Astrocyte (in vitro differentiated cells and primary cell): ENCODE measurements around the gene DDX1. TPM values are rescaled to one million over a fixed set of nuclear protein-coding genes. Genes with fewer than 3 reads are reported as not detected.

Source experiments
- DNase-seq: peaks from one replicate; pipeline ENCODE4 v3.0.0-alpha.2; 2010; ENCODE audit warnings: low read depth
- FAIRE-seq: peaks from 2 replicates; lab custom pipeline; 2011; peaks lifted over from hg19 to GRCh38; lab: Jason Lieb, UNC
- H2AFZ ChIP-seq: 2 replicates; pipeline ENCODE4 v1.6.0; 2012; ENCODE audit warnings: low read depth, low read length, inconsistent platforms
- H3K27ac ChIP-seq: 2 replicates; pipeline ENCODE4 v1.5.1; 2011; ENCODE audit warnings: low read depth, low read length, inconsistent platforms
- H3K27me3 ChIP-seq: 2 replicates; pipeline ENCODE4 v1.6.0; 2011; ENCODE audit warnings: low read length, inconsistent platforms; ENCODE audit not compliant: insufficient read depth
- H3K36me3 ChIP-seq: 2 replicates; pipeline ENCODE4 v1.5.1; 2011; ENCODE audit warnings: low read length, inconsistent platforms; ENCODE audit not compliant: insufficient read depth
- H3K4me1 ChIP-seq: 2 replicates; pipeline ENCODE4 v1.5.1; 2011; ENCODE audit warnings: low read length, inconsistent platforms; ENCODE audit not compliant: insufficient read depth
- H3K4me2 ChIP-seq: 2 replicates; pipeline ENCODE4 v1.6.0; 2012; ENCODE audit warnings: low read length, inconsistent platforms
- H3K4me3 ChIP-seq: 2 replicates; pipeline ENCODE4 v1.5.1; 2011; ENCODE audit warnings: low read depth, mild to moderate bottlenecking, low read length, inconsistent platforms; ENCODE audit not compliant: insufficient read depth
- H3K79me2 ChIP-seq: 2 replicates; pipeline ENCODE4 v1.6.0; 2012; ENCODE audit warnings: mild to moderate bottlenecking, low read length, inconsistent platforms; ENCODE audit not compliant: insufficient read depth
- H3K9ac ChIP-seq: 2 replicates; pipeline ENCODE4 v1.6.0; 2012; ENCODE audit warnings: mild to moderate bottlenecking, low read length, inconsistent platforms
- H3K9me3 ChIP-seq: 2 replicates; pipeline ENCODE4 v1.5.1; 2012; ENCODE audit warnings: low read depth, mild to moderate bottlenecking, low read length, inconsistent platforms; ENCODE audit not compliant: insufficient read depth
- H4K20me1 ChIP-seq: 2 replicates; pipeline ENCODE4 v1.6.0; 2012; ENCODE audit warnings: low read length, inconsistent platforms; ENCODE audit not compliant: insufficient read depth
- H3K27ac Mint-ChIP-seq: one replicate; pipeline ENCODE4 v1.8.0; 2021; ENCODE audit warnings: mild to moderate bottlenecking, mixed read lengths; ENCODE audit not compliant: unreplicated experiment
- H3K27me3 Mint-ChIP-seq: one replicate; pipeline ENCODE4 v1.8.0; 2021; ENCODE audit warnings: low read depth, mixed read lengths; ENCODE audit not compliant: unreplicated experiment
- H3K36me3 Mint-ChIP-seq: one replicate; pipeline ENCODE4 v1.8.0; 2021; ENCODE audit warnings: low read depth, mixed read lengths; ENCODE audit not compliant: unreplicated experiment
- H3K4me1 Mint-ChIP-seq: one replicate; pipeline ENCODE4 v1.8.0; 2021; ENCODE audit warnings: low read depth, mixed read lengths; ENCODE audit not compliant: unreplicated experiment
- H3K4me3 Mint-ChIP-seq: one replicate; pipeline ENCODE4 v1.8.0; 2021; ENCODE audit warnings: mild to moderate bottlenecking, moderate library complexity, mixed read lengths; ENCODE audit not compliant: unreplicated experiment
- H3K9me3 Mint-ChIP-seq: one replicate; pipeline ENCODE4 v1.8.0; 2021; ENCODE audit warnings: mild to moderate bottlenecking, mixed read lengths; ENCODE audit not compliant: unreplicated experiment
- CTCF ChIP-seq: IDR thresholded peaks from 2 replicates; pipeline ENCODE4 v1.5.1; 2011; ENCODE audit warnings: low read depth, mild to moderate bottlenecking, inconsistent platforms, low read length, moderate library complexity; ENCODE audit not compliant: insufficient read depth
- EZH2 ChIP-seq: IDR thresholded peaks from 2 replicates; pipeline ENCODE4 v1.6.1; 2012; ENCODE audit warnings: mild to moderate bottlenecking, low read length, inconsistent platforms; ENCODE audit not compliant: insufficient read depth
- total RNA-seq: library from RNA; stranded (reverse); gene quantifications from 2 replicates; pipeline ENCODE4 v1.2.1, GENCODE V29; 2021

Gene DDX1
- total RNA-seq, 1 donor from 2014 or later = 146 TPM

- no peaks in the 10 kb centered on the region for H3K4me1 ChIP-seq
- H3K4me3 ChIP-seq = no peak overlapping the region
- peaks cover 33% of the 10 kb centered on the region for H3K36me3 ChIP-seq
- H3K9ac ChIP-seq = no peak overlapping the region
- H3K27me3 Mint-ChIP-seq = no peaks in the 10 kb centered on the region
- no peak overlapping the region for H3K27ac ChIP-seq
- H3K36me3 Mint-ChIP-seq = peaks cover 4% of the 10 kb centered on the region
- H3K4me3 Mint-ChIP-seq = no peak overlapping the region
- H4K20me1 ChIP-seq = peaks cover 9% of the 10 kb centered on the region
- H3K9me3 Mint-ChIP-seq = no peaks in the 10 kb centered on the region
- H2AFZ ChIP-seq = no peak overlapping the region
- H3K27me3 ChIP-seq = no peaks in the 10 kb centered on the region
- TF ChIP-seq EZH2 = no peak
- no peak for TF ChIP-seq CTCF
- no peak for DNase-seq
- no peaks in the 10 kb centered on the region for H3K79me2 ChIP-seq
- no peaks in the 10 kb centered on the region for H3K9me3 ChIP-seq
- FAIRE-seq = no peak
- H3K4me1 Mint-ChIP-seq = no peaks in the 10 kb centered on the region
- H3K27ac Mint-ChIP-seq = no peak overlapping the region
- no peak overlapping the region for H3K4me2 ChIP-seq
Observed at GRCh38 chr2:15613736-15614429, 22.2 kb downstream of the DDX1 start.

- no peak overlapping the region for H3K4me3 Mint-ChIP-seq
- DNase-seq = no peak
- peaks cover 5% of the 10 kb centered on the region for H3K36me3 Mint-ChIP-seq
- H3K4me3 ChIP-seq = no peak overlapping the region
- H3K27me3 Mint-ChIP-seq = no peaks in the 10 kb centered on the region
- H3K27ac ChIP-seq = no peak overlapping the region
- H3K4me1 Mint-ChIP-seq = no peaks in the 10 kb centered on the region
- H3K9ac ChIP-seq = no peak overlapping the region
- no peaks in the 10 kb centered on the region for H3K4me1 ChIP-seq
- no peak for FAIRE-seq
- H2AFZ ChIP-seq = no peak overlapping the region
- no peak for TF ChIP-seq EZH2
- peaks cover 9% of the 10 kb centered on the region for H4K20me1 ChIP-seq
- no peaks in the 10 kb centered on the region for H3K79me2 ChIP-seq
- no peaks in the 10 kb centered on the region for H3K9me3 ChIP-seq
- peaks cover 33% of the 10 kb centered on the region for H3K36me3 ChIP-seq
- no peak overlapping the region for H3K27ac Mint-ChIP-seq
- no peaks in the 10 kb centered on the region for H3K9me3 Mint-ChIP-seq
- no peaks in the 10 kb centered on the region for H3K27me3 ChIP-seq
- H3K4me2 ChIP-seq = no peak overlapping the region
Observed at GRCh38 chr2:15614545-15615300, 23.1 kb downstream of the DDX1 start.

- no peak overlapping the region for H3K27ac ChIP-seq
- Mint-ChIP-seq H3K27me3 (no peaks in the 10 kb centered on the region), H3K4me1 (no peaks in the 10 kb centered on the region), H3K9me3 (no peaks in the 10 kb centered on the region), H3K27ac (no peak overlapping the region), H3K36me3 (peaks cover 5% of the 10 kb centered on the region), H3K4me3 (no peak overlapping the region)
- H3K27me3 ChIP-seq = no peaks in the 10 kb centered on the region
- DNase-seq (no peak), FAIRE-seq (no peak)
- H3K36me3 ChIP-seq = peaks cover 33% of the 10 kb centered on the region
- no peak overlapping the region for H3K4me3 ChIP-seq
- no peak overlapping the region for H2AFZ ChIP-seq
- no peak for TF ChIP-seq EZH2
- H4K20me1 ChIP-seq = peaks cover 9% of the 10 kb centered on the region
- H3K79me2 ChIP-seq = no peaks in the 10 kb centered on the region
- H3K4me2 ChIP-seq = no peak overlapping the region
- H3K9me3 ChIP-seq = no peaks in the 10 kb centered on the region
- H3K9ac ChIP-seq = no peak overlapping the region
- no peaks in the 10 kb centered on the region for H3K4me1 ChIP-seq
Observed at GRCh38 chr2:15615301-15615920, 23.7 kb downstream of the DDX1 start.
